Natural killer cell (primary cell): ENCODE results near the gene TPRN. TPM values are rescaled to one million over a fixed set of nuclear protein-coding genes. Genes with fewer than 3 reads are reported as not detected.
A peak's percentile ranks its signal among the peaks of the same experiment; 100 is the strongest.

ENCODE experiments used
- ATAC-seq, 3 donors: fragments of 150-1000 bp in 2 of 3; fragments of 200-7000 bp in 1 of 3; cut with Tn5 transposase; 1 replicate in 1 of 3; 2 replicates in 2 of 3; pipeline ENCODE4 v1.10.0; 2021; ENCODE audit warnings: mild to moderate bottlenecking in 2 of 3, moderate library complexity in 2 of 3
- DNase-seq, 2 donors: peaks; one replicate each; pipeline versions ENCODE4 v3.0.0 to v3.0.0-alpha.2; 2013 to 2021; ENCODE audit warnings: mixed read lengths in 1 of 2
- H3K27ac ChIP-seq: one replicate; pipeline ENCODE4 v1.5.1; 2013; ENCODE audit warnings: mild to moderate bottlenecking, low read length
- H3K27me3 ChIP-seq: one replicate; pipeline ENCODE4 v1.6.1; 2013; ENCODE audit warnings: low read length; ENCODE audit not compliant: control insufficient read depth, insufficient read depth
- H3K36me3 ChIP-seq: one replicate; pipeline ENCODE4 v1.6.1; 2013; ENCODE audit warnings: low read length; ENCODE audit not compliant: control insufficient read depth, insufficient read depth
- H3K4me1 ChIP-seq: one replicate; pipeline ENCODE4 v1.6.1; 2013; ENCODE audit warnings: low read length; ENCODE audit not compliant: control insufficient read depth, insufficient read depth
- H3K4me3 ChIP-seq: one replicate; pipeline ENCODE4 v1.5.1; 2013; ENCODE audit warnings: low read length
- H3K9me3 ChIP-seq: one replicate; pipeline ENCODE4 v1.6.1; 2013; ENCODE audit warnings: low read length; ENCODE audit not compliant: control insufficient read depth, insufficient read depth
- H3K27ac Mint-ChIP-seq, 2 donors: one replicate each; pipeline ENCODE4 v1.8.0; 2022; ENCODE audit warnings: mild to moderate bottlenecking in 2 of 2, mixed read lengths in 2 of 2, moderate library complexity in 1 of 2
- H3K27me3 Mint-ChIP-seq, 2 donors: one replicate each; pipeline ENCODE4 v1.8.0; 2022; ENCODE audit warnings: low read depth in 2 of 2, mixed read lengths in 2 of 2
- H3K36me3 Mint-ChIP-seq: one replicate; pipeline ENCODE4 v1.8.0; 2022; ENCODE audit warnings: mixed read lengths
- H3K4me1 Mint-ChIP-seq, 2 donors: one replicate each; pipeline ENCODE4 v1.8.0; 2022; ENCODE audit warnings: mixed read lengths in 2 of 2
- H3K4me3 Mint-ChIP-seq: one replicate; pipeline ENCODE4 v1.8.0; 2022; ENCODE audit warnings: mild to moderate bottlenecking, moderate library complexity, mixed read lengths
- H3K9me3 Mint-ChIP-seq, 2 donors: one replicate each; pipeline ENCODE4 v1.8.0; 2022; ENCODE audit warnings: mixed read lengths in 2 of 2
- CTCF ChIP-seq: fragments of 200-600 bp; IDR thresholded peaks from one replicate; pipeline ENCODE4 v1.8.0; 2022; ENCODE audit warnings: antibody characterized with exemption
- WGBS: methylation state at CpG from one replicate; pipeline ENCODE4 v1.1.7; 2013; ENCODE audit warnings: missing lambda C conversion rate; ENCODE audit not compliant: insufficient coverage; 5-methylcytosine and 5-hydroxymethylcytosine counted together
- intact Hi-C: fragments of 100-400 bp; cut with micrococcal nuclease; formaldehyde crosslinking; loops from one replicate; pipeline ENCODE4 v1.14.2; 2022
- total RNA-seq, 4 donors: library from RNA; stranded (reverse); fragments of 120-200 nt in 1 of 4; gene quantifications; one replicate each; pipeline versions ENCODE4 v1.2.3 to v1.2.4, GENCODE V29; 2013 to 2022

Gene TPRN
- total RNA-seq, 3 donors from 2014 or later (not counting 1 experiment from before 2014, with no cell fraction given): 8.2 to 10.6 (median 8.4) TPM

GRCh38 chr9:137190315-137190856 lies 10.2 kb downstream of the TPRN start:
- intact Hi-C loops: no loop called here
- no peaks in the 10 kb centered on the region for H3K9me3 Mint-ChIP-seq
- no peaks in the 10 kb centered on the region for H3K36me3 Mint-ChIP-seq
- peak overlapping the region; percentile 63 for H3K4me3 Mint-ChIP-seq
- Histone ChIP-seq H3K27me3 (no peaks in the 10 kb centered on the region), H3K4me1 (peaks cover 40% of the 10 kb centered on the region), H3K4me3 (no peak overlapping the region), H3K9me3 (no peaks in the 10 kb centered on the region), H3K27ac (peak overlapping the region; percentile 88), H3K36me3 (peaks cover 23% of the 10 kb centered on the region)
- TF ChIP-seq CTCF: no peak
- H3K4me1 Mint-ChIP-seq: peaks cover 20 to 39% of the 10 kb centered on the region in 2 donors
- DNase-seq (no peak), ATAC-seq (no peak)
- 85% methylated on average over 9 of the region's 9 CpGs for WGBS
- no peaks in the 10 kb centered on the region for H3K27me3 Mint-ChIP-seq
- peak overlapping the region; percentile 70 to 83 for H3K27ac Mint-ChIP-seq

- H3K36me3 Mint-ChIP-seq: no peaks in the 10 kb centered on the region
Measured at GRCh38 chr9:137189297-137190295, 10.9 kb downstream of the TPRN start.

GRCh38 chr9:137188490-137189296 lies 11.8 kb downstream of the TPRN start, which contains the start of the genes ANAPC2 and SSNA1:
Gene ANAPC2 (minus strand): TSS chr9:137188560. CDS start chr9:137188532, 28 bp downstream.
Gene SSNA1 (plus strand): TSS chr9:137188676. CDS start chr9:137188727, 51 bp downstream.
- Histone ChIP-seq H3K36me3 (peaks cover 38% of the 10 kb centered on the region), H3K27me3 (no peaks in the 10 kb centered on the region), H3K27ac (peak within 1 kb of the TSS; percentile 88), H3K4me1 (peaks cover 43% of the 10 kb centered on the region), H3K4me3 (peak within 1 kb of the TSS; percentile 81), H3K9me3 (no peaks in the 10 kb centered on the region)
- under 1% methylated on average over 98 of the region's 98 CpGs for WGBS
- Mint-ChIP-seq H3K36me3 (no peaks in the 10 kb centered on the region), H3K9me3 (no peaks in the 10 kb centered on the region), H3K4me1 (peaks cover 20 to 44% of the 10 kb centered on the region in 2 donors), H3K4me3 (peak within 1 kb of the TSS; percentile 96), H3K27ac (peak within 1 kb of the TSS; percentile 91 to 97), H3K27me3 (no peaks in the 10 kb centered on the region)
- peak; percentile 98 for DNase-seq
- TF ChIP-seq CTCF: peak; percentile 38
- intact Hi-C loops: loop anchor here (1.0 kb wide), 2 partner anchors 12 to 17 kb away; partner anchors contain the start of genes NDOR1, TMEM203 and TPRN
- peak; percentile 80 to 91 (median 84) for ATAC-seq

More at GRCh38 chr9:137189297-137190295, 10.9 kb downstream of the TPRN start:
- H3K36me3 ChIP-seq: peaks cover 29% of the 10 kb centered on the region
- Mint-ChIP-seq H3K9me3 (no peaks in the 10 kb centered on the region), H3K27me3 (no peaks in the 10 kb centered on the region), H3K4me3 (peak overlapping the region; percentile 91), H3K4me1 (peaks cover 20 to 37% of the 10 kb centered on the region in 2 donors), H3K27ac (peak overlapping the region; percentile 91 to 97)
- H3K27me3 ChIP-seq: no peaks in the 10 kb centered on the region
- intact Hi-C loops: loop anchor here (1.0 kb wide), 1 partner anchor 11 kb away; the partner anchor contains the start of gene TPRN
- no peaks in the 10 kb centered on the region for H3K9me3 ChIP-seq
- peaks cover 43% of the 10 kb centered on the region for H3K4me1 ChIP-seq
- DNase-seq: no peak
- ATAC-seq: no peak
- peak overlapping the region; percentile 81 for H3K4me3 ChIP-seq
- whole genome bisulfite sequencing: 41% methylated on average over 23 of the region's 23 CpGs
- peak overlapping the region; percentile 88 for H3K27ac ChIP-seq
- no peak for TF ChIP-seq CTCF
